ENCODE results near the gene DDIT3. TPM values are rescaled to one million over a fixed set of nuclear protein-coding genes. Genes with fewer than 3 reads are reported as not detected.

DDIT3 gene
- total RNA-seq, 1 experiment from 2014 or later: 15.6 TPM

DNA sequence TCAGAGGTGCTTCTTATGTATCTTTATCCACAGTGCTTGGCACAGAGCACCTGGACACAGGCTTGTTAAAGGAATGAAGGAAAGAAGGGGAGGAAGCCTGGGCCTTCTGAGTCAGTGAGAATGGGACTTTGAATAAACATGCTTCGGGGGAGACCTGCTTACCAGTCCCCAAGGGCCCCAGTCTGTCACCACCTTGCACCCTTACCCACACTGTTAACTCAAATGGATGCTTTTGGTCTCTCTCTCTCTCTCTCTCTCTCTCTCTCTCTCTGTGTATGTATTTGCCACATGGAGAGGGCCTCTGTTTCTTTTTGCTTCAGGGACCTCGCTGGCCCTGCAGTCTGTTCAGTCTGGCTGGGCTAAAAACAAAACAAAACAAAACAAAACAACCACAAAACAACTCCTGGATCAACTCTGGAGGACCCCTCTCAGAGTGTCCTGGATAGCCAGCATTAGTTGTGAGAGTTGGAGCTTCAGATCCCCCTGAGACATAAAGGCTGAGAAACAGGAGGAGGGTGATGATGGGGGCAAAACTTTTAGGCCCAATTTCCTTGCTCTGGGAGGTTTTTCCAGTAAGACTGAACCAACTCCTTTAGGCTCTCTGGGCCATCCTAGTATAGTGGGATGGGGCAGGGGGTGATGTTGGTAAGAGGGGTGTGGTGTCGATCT is 31.5 kb upstream of the DDIT3 start:
- no peak overlapping the region for H3K4me3 ChIP-seq
- no peaks in the 10 kb centered on the region for H3K36me3 ChIP-seq (ENCODE audit: low read depth)
- 0 out of 2 replicates have a peak, but pooled peaks cover 4% of the 10 kb centered on the region for H3F3A ChIP-seq (ENCODE audit: insufficient read depth, low read depth)
- H3K9me3 ChIP-seq (ENCODE audit: insufficient read depth, low read depth): no peaks in the 10 kb centered on the region
- TF ChIP-seq, protein P1, sequence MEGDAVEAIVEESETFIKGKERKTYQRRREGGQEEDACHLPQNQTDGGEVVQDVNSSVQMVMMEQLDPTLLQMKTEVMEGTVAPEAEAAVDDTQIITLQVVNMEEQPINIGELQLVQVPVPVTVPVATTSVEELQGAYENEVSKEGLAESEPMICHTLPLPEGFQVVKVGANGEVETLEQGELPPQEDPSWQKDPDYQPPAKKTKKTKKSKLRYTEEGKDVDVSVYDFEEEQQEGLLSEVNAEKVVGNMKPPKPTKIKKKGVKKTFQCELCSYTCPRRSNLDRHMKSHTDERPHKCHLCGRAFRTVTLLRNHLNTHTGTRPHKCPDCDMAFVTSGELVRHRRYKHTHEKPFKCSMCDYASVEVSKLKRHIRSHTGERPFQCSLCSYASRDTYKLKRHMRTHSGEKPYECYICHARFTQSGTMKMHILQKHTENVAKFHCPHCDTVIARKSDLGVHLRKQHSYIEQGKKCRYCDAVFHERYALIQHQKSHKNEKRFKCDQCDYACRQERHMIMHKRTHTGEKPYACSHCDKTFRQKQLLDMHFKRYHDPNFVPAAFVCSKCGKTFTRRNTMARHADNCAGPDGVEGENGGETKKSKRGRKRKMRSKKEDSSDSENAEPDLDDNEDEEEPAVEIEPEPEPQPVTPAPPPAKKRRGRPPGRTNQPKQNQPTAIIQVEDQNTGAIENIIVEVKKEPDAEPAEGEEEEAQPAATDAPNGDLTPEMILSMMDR (conservative IDR thresholded peaks at IDR 0.05): no peak
- TF ChIP-seq EZH2 (IDR thresholded peaks at IDR 0.05; ENCODE audit: low read depth): no peak
- ChIA-PET CTCF (no interaction called here), POLR2A (ENCODE audit: unreplicated experiment) (no interaction called here)
- H3K9me2 ChIP-seq (ENCODE audit: insufficient read depth): no peaks in the 10 kb centered on the region
- no peak overlapping the region for H3K4me2 ChIP-seq
- intact Hi-C loops (cut with micrococcal nuclease; ENCODE audit: unreplicated experiment): no loop called here
- H2AFZ ChIP-seq: no peak overlapping the region
- no peaks in the 10 kb centered on the region for H3K27me3 ChIP-seq (ENCODE audit: insufficient read depth, low read depth)
- H3K27ac ChIP-seq: no peak overlapping the region
- H3K4me1 ChIP-seq (replicated peaks; ENCODE audit: insufficient read depth): no peaks in the 10 kb centered on the region
- H4K20me1 ChIP-seq (ENCODE audit: insufficient read depth): no peaks in the 10 kb centered on the region
- peaks cover 2% of the 10 kb centered on the region; the same call in 1 of the 2 replicates for H3K79me2 ChIP-seq (ENCODE audit: low read depth)
- no TSS peak for BruUV-seq (replicated peaks)
- DNase-seq: no peak

DNA sequence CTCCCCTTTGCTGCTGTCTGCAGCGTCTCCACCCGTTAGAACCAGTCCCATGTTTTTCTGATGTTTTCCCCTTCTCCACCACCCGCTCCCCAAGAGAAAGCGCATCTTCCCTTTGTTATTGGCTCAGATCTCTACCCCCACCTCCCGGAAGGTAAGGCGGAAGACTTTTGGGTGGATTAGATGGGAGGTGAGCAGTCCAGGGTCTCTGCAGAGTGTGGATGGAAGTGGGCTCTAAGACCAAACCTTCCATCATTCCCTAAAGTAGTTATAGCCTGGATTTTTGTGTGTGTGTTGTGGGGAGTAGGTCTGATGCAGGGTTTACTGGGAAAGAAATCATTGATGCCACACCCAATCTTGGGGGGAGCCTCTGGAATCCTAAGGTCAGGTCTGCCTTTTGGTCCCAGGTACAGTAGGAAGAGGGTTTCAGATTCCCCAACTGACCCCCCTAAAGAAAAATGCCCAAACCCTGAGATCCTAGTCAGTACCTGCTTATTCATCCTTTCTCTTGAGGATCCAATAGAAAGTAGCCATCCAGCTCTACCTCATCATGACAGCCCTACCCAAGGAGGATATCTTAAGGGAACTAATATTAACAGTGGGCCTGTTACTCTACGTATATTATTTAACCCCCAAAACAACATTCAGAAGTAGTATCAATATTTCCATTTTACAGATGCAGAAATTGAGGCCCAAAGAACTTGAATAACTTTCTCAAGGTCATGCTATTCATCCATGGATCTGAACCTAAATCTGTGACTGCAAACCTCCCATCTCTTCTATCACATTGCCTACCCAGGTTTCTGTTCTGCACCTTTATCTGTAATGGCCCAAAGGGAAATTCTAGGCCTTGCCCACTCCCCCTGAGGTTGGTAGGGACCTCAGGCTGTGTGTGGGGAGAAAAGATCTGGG is 30.6 kb upstream of the DDIT3 start:
- Histone ChIP-seq H2AFZ (no peak overlapping the region), H4K20me1 (ENCODE audit: insufficient read depth) (no peaks in the 10 kb centered on the region), H3K36me3 (ENCODE audit: low read depth) (no peaks in the 10 kb centered on the region), H3K4me3 (no peak overlapping the region), H3K27me3 (ENCODE audit: insufficient read depth, low read depth) (no peaks in the 10 kb centered on the region), H3K4me2 (no peak overlapping the region), H3K9me3 (ENCODE audit: insufficient read depth, low read depth) (no peaks in the 10 kb centered on the region), H3K27ac (no peak overlapping the region), H3K9me2 (ENCODE audit: insufficient read depth) (no peaks in the 10 kb centered on the region), H3F3A (ENCODE audit: insufficient read depth, low read depth) (peaks cover 5% of the 10 kb centered on the region; the same call in 1 of the 2 replicates), H3K4me1 (replicated peaks; ENCODE audit: insufficient read depth) (peaks cover 2% of the 10 kb centered on the region), H3K79me2 (ENCODE audit: low read depth) (peaks cover 10% of the 10 kb centered on the region; the same call in 1 of the 2 replicates)
- no peak for DNase-seq
- BruUV-seq (replicated peaks): no TSS peak
- intact Hi-C loops (cut with micrococcal nuclease; ENCODE audit: unreplicated experiment): no loop called here
- TF ChIP-seq EZH2 (IDR thresholded peaks at IDR 0.05; ENCODE audit: low read depth): no peak
- TF ChIP-seq, protein P1 (conservative IDR thresholded peaks at IDR 0.05): no peak
- ChIA-PET POLR2A (ENCODE audit: unreplicated experiment) (no interaction called here), CTCF (no interaction called here)

DNA sequence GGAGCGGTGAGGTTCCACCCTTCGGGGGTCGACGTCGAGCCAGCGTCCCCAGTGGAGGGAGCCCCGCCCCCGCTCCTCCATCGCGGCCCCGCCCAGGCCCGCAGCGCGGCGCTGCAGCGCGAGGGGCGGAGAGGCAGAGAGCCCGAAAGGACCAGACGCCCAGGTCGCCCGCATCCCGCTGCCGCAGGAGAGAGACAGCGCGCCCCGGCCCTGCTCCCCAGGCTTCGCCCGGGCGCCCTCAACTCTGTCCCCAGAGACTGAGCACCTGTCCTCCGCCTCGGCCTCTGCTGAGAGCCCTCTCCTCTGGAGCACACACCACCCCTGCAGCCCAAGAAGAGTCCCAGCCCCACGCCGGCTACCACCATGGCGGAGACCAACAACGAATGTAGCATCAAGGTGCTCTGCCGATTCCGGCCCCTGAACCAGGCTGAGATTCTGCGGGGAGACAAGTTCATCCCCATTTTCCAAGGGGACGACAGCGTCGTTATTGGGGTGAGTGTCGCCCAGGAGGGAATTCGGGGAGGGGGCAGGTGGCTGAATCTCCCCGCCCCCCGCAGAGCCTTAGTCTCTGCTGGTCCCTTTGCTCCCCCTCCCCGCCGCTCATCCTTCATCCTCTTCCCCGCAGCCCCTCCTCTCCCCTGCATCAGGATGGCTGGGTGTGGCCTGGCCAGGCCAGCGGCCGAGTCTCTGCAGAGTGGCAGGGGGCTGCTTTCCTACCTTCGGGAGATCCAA is 29.8 kb upstream of the DDIT3 start, which contains the start of gene KIF5A:
Gene KIF5A, plus strand, starts transcription at position 136 of the 732 bp plus-strand sequence. Its CDS starts 228 bp downstream, at position 364.
- Histone ChIP-seq H3K4me3 (no peak within 1 kb of the TSS), H3K36me3 (ENCODE audit: low read depth) (no peaks in the 10 kb centered on the region), H3F3A (ENCODE audit: insufficient read depth, low read depth) (peaks cover 13% of the 10 kb centered on the region; the same call in 1 of the 2 replicates), H3K27me3 (ENCODE audit: insufficient read depth, low read depth) (no peaks in the 10 kb centered on the region), H3K79me2 (ENCODE audit: low read depth) (peaks cover 19% of the 10 kb centered on the region), H3K4me1 (replicated peaks; ENCODE audit: insufficient read depth) (peaks cover 9% of the 10 kb centered on the region), H3K27ac (no peak within 1 kb of the TSS), H3K4me2 (no peak within 1 kb of the TSS), H3K9me3 (ENCODE audit: insufficient read depth, low read depth) (no peaks in the 10 kb centered on the region), H4K20me1 (ENCODE audit: insufficient read depth) (peaks cover 5% of the 10 kb centered on the region; the same call in 1 of the 2 replicates), H3K9me2 (ENCODE audit: insufficient read depth) (no peaks in the 10 kb centered on the region), H2AFZ (no peak within 1 kb of the TSS)
- no peak for TF ChIP-seq EZH2 (IDR thresholded peaks at IDR 0.05; ENCODE audit: low read depth)
- TF ChIP-seq, protein P1 (conservative IDR thresholded peaks at IDR 0.05): no peak
- POLR2A ChIA-PET (ENCODE audit: unreplicated experiment): no interaction called here
- no TSS peak for BruUV-seq (replicated peaks)
- intact Hi-C loops (cut with micrococcal nuclease; ENCODE audit: unreplicated experiment): no loop called here
- DNase-seq: no peak
- CTCF ChIA-PET: no interaction called here
